HG03378 (cell line): Measurements from ENCODE around the gene FBXL13.
"Not testable (repeated sequence)": the region's sequence is repeated elsewhere in the genome, so short reads cannot be mapped to it uniquely, and the experiment has no call there.

ENCODE experiments used
- ATAC-seq: cut with Tn5 transposase; IDR thresholded peaks from one replicate; pipeline ENCODE4 v1.9.1; 2021; ENCODE audit warnings: mild to moderate bottlenecking, moderate library complexity; ENCODE audit not compliant: unreplicated experiment

Gene FBXL13

GRCh38 chr7:102780926-102781325 is 293.7 kb downstream of the FBXL13 start:
- not testable (repeated sequence) for ATAC-seq

DNA sequence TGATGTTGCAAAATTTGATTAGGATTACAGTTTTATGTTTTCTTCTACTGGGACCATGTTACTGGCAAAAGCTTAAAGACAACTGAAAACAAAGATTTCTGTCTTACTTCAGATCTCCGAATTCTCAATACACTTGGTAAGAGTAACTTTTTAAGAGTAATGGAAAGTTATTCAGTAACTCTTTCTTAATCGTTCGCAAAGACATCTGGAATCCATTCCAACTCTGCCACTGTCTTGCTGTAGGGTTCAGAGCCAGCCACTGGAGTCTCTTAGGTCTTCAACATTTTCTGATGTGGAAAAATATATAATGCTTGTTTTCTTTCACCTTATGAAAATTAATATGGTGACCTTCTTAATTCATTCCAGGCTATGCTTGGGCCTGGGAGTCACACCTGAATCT is 295.9 kb downstream of the FBXL13 start:
- not testable (repeated sequence) for ATAC-seq

DNA sequence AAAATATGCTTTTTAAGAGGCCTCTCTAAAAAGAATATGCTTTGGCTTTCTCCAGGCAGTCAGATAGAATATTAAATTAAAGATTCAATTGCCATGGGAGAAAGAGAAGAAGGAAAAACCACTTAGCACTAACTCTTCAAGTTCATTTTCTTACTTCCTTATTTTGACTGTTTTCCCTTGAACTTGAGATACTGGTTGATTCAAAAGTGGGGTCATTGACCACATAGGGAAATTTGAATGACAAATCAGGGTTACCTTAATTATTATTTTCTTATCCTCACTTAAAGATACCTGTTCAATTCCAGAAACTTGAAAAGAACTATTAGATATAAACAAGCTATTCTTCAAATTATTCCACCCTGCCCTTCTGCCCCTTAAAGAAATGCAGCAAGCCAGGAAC is 298.4 kb downstream of the FBXL13 start:
- ATAC-seq = not testable (repeated sequence)

DNA sequence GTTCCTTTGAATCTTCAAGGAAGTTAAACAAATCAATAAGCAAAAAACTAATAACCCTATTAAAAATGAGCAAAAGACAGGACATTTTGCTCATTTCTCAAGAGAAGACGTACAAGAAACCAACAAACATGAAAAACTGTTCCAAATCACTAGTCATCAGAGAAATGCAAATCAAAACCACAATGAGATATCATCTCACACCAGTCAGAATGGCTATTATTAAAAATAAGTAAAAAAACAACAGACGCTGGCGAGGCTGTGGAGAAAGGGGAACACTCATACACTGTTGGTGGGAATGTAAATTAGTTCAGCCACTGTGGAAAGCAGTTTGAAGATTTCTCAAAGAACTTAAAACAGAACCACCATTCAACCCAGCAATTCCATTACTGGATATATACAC is 304.1 kb downstream of the FBXL13 start:
- peak; percentile 54 for ATAC-seq

- not testable (repeated sequence) for ATAC-seq
Measured at GRCh38 chr7:102769657-102770192, 304.9 kb downstream of the FBXL13 start.

GRCh38 chr7:102763295-102763905 is 311.2 kb downstream of the FBXL13 start:
- ATAC-seq = not testable (repeated sequence)
